Astrocyte (in vitro differentiated cells and primary cell): ENCODE data around the gene RAB40A. TPM values are rescaled to one million over a fixed set of nuclear protein-coding genes. Genes with fewer than 3 reads are reported as not detected.
A peak's percentile ranks its signal among the peaks of the same experiment; 100 is the strongest.

Experiments
- DNase-seq: peaks from one replicate; pipeline ENCODE4 v3.0.0-alpha.2; 2010; ENCODE audit warnings: low read depth
- FAIRE-seq: peaks from 2 replicates; lab custom pipeline; 2011; peaks lifted over from hg19 to GRCh38; lab: Jason Lieb, UNC
- H2AFZ ChIP-seq: 2 replicates; pipeline ENCODE4 v1.6.0; 2012; ENCODE audit warnings: low read depth, low read length, inconsistent platforms
- H3K27ac ChIP-seq: 2 replicates; pipeline ENCODE4 v1.5.1; 2011; ENCODE audit warnings: low read depth, low read length, inconsistent platforms
- H3K27me3 ChIP-seq: 2 replicates; pipeline ENCODE4 v1.6.0; 2011; ENCODE audit warnings: low read length, inconsistent platforms; ENCODE audit not compliant: insufficient read depth
- H3K36me3 ChIP-seq: 2 replicates; pipeline ENCODE4 v1.5.1; 2011; ENCODE audit warnings: low read length, inconsistent platforms; ENCODE audit not compliant: insufficient read depth
- H3K4me1 ChIP-seq: 2 replicates; pipeline ENCODE4 v1.5.1; 2011; ENCODE audit warnings: low read length, inconsistent platforms; ENCODE audit not compliant: insufficient read depth
- H3K4me2 ChIP-seq: 2 replicates; pipeline ENCODE4 v1.6.0; 2012; ENCODE audit warnings: low read length, inconsistent platforms
- H3K4me3 ChIP-seq: 2 replicates; pipeline ENCODE4 v1.5.1; 2011; ENCODE audit warnings: low read depth, mild to moderate bottlenecking, low read length, inconsistent platforms; ENCODE audit not compliant: insufficient read depth
- H3K79me2 ChIP-seq: 2 replicates; pipeline ENCODE4 v1.6.0; 2012; ENCODE audit warnings: mild to moderate bottlenecking, low read length, inconsistent platforms; ENCODE audit not compliant: insufficient read depth
- H3K9ac ChIP-seq: 2 replicates; pipeline ENCODE4 v1.6.0; 2012; ENCODE audit warnings: mild to moderate bottlenecking, low read length, inconsistent platforms
- H3K9me3 ChIP-seq: 2 replicates; pipeline ENCODE4 v1.5.1; 2012; ENCODE audit warnings: low read depth, mild to moderate bottlenecking, low read length, inconsistent platforms; ENCODE audit not compliant: insufficient read depth
- H4K20me1 ChIP-seq: 2 replicates; pipeline ENCODE4 v1.6.0; 2012; ENCODE audit warnings: low read length, inconsistent platforms; ENCODE audit not compliant: insufficient read depth
- H3K27ac Mint-ChIP-seq: one replicate; pipeline ENCODE4 v1.8.0; 2021; ENCODE audit warnings: mild to moderate bottlenecking, mixed read lengths; ENCODE audit not compliant: unreplicated experiment
- H3K27me3 Mint-ChIP-seq: one replicate; pipeline ENCODE4 v1.8.0; 2021; ENCODE audit warnings: low read depth, mixed read lengths; ENCODE audit not compliant: unreplicated experiment
- H3K36me3 Mint-ChIP-seq: one replicate; pipeline ENCODE4 v1.8.0; 2021; ENCODE audit warnings: low read depth, mixed read lengths; ENCODE audit not compliant: unreplicated experiment
- H3K4me1 Mint-ChIP-seq: one replicate; pipeline ENCODE4 v1.8.0; 2021; ENCODE audit warnings: low read depth, mixed read lengths; ENCODE audit not compliant: unreplicated experiment
- H3K4me3 Mint-ChIP-seq: one replicate; pipeline ENCODE4 v1.8.0; 2021; ENCODE audit warnings: mild to moderate bottlenecking, moderate library complexity, mixed read lengths; ENCODE audit not compliant: unreplicated experiment
- H3K9me3 Mint-ChIP-seq: one replicate; pipeline ENCODE4 v1.8.0; 2021; ENCODE audit warnings: mild to moderate bottlenecking, mixed read lengths; ENCODE audit not compliant: unreplicated experiment
- CTCF ChIP-seq: IDR thresholded peaks from 2 replicates; pipeline ENCODE4 v1.5.1; 2011; ENCODE audit warnings: low read depth, mild to moderate bottlenecking, inconsistent platforms, low read length, moderate library complexity; ENCODE audit not compliant: insufficient read depth
- EZH2 ChIP-seq: IDR thresholded peaks from 2 replicates; pipeline ENCODE4 v1.6.1; 2012; ENCODE audit warnings: mild to moderate bottlenecking, low read length, inconsistent platforms; ENCODE audit not compliant: insufficient read depth
- total RNA-seq: library from RNA; stranded (reverse); gene quantifications from 2 replicates; pipeline ENCODE4 v1.2.1, GENCODE V29; 2021

RAB40A gene
- total RNA-seq, 1 donor from 2014 or later, result 0.07 TPM

GRCh38 chrX:103554687-103555424, 35.6 kb upstream of the RAB40A start:
- H4K20me1 ChIP-seq, result no peaks in the 10 kb centered on the region
- Mint-ChIP-seq H3K36me3 (no peaks in the 10 kb centered on the region), H3K27me3 (peaks cover 4% of the 10 kb centered on the region), H3K9me3 (no peaks in the 10 kb centered on the region), H3K4me1 (no peaks in the 10 kb centered on the region), H3K4me3 (peak overlapping the region; percentile 92), H3K27ac (peak overlapping the region; percentile 86)
- DNase-seq, result peak; percentile 39
- H3K4me1 ChIP-seq, result no peaks in the 10 kb centered on the region
- no peaks in the 10 kb centered on the region for H3K9me3 ChIP-seq
- peak; percentile 97 for FAIRE-seq
- H3K36me3 ChIP-seq, result no peaks in the 10 kb centered on the region
- H2AFZ ChIP-seq, result peak overlapping the region; percentile 93
- H3K27ac ChIP-seq, result peak overlapping the region; percentile 51
- peak overlapping the region; percentile 74 for H3K9ac ChIP-seq
- TF ChIP-seq EZH2 (no peak), CTCF (no peak)
- peak overlapping the region; percentile 88 for H3K4me2 ChIP-seq
- peak overlapping the region; percentile 61 for H3K4me3 ChIP-seq
- no peaks in the 10 kb centered on the region for H3K79me2 ChIP-seq
- no peaks in the 10 kb centered on the region for H3K27me3 ChIP-seq

GRCh38 chrX:103552236-103552635, 32.9 kb upstream of the RAB40A start:
- no peak overlapping the region for H3K4me3 ChIP-seq
- no peak overlapping the region for H3K27ac Mint-ChIP-seq
- no peak overlapping the region for H2AFZ ChIP-seq
- no peaks in the 10 kb centered on the region for H3K4me1 Mint-ChIP-seq
- H3K79me2 ChIP-seq, result no peaks in the 10 kb centered on the region
- DNase-seq (no peak), FAIRE-seq (peak; percentile 59)
- H4K20me1 ChIP-seq, result no peaks in the 10 kb centered on the region
- H3K27me3 ChIP-seq, result no peaks in the 10 kb centered on the region
- no peak for TF ChIP-seq EZH2
- no peak for TF ChIP-seq CTCF
- H3K27ac ChIP-seq, result no peak overlapping the region
- H3K36me3 ChIP-seq, result no peaks in the 10 kb centered on the region
- H3K36me3 Mint-ChIP-seq, result no peaks in the 10 kb centered on the region
- no peak overlapping the region for H3K4me3 Mint-ChIP-seq
- H3K4me1 ChIP-seq, result no peaks in the 10 kb centered on the region
- H3K9me3 Mint-ChIP-seq, result no peaks in the 10 kb centered on the region
- no peaks in the 10 kb centered on the region for H3K27me3 Mint-ChIP-seq
- no peak overlapping the region for H3K9ac ChIP-seq
- H3K4me2 ChIP-seq, result no peak overlapping the region
- no peaks in the 10 kb centered on the region for H3K9me3 ChIP-seq

- Histone ChIP-seq H3K9me3 (no peaks in the 10 kb centered on the region), H3K27me3 (no peaks in the 10 kb centered on the region), H3K4me1 (no peaks in the 10 kb centered on the region), H3K4me2 (no peak overlapping the region), H3K36me3 (no peaks in the 10 kb centered on the region), H4K20me1 (no peaks in the 10 kb centered on the region), H3K79me2 (no peaks in the 10 kb centered on the region), H2AFZ (no peak overlapping the region), H3K4me3 (no peak overlapping the region), H3K27ac (no peak overlapping the region), H3K9ac (no peak overlapping the region)
- H3K9me3 Mint-ChIP-seq, result peaks cover 3% of the 10 kb centered on the region
- peak; percentile 89 for FAIRE-seq
- no peaks in the 10 kb centered on the region for H3K4me1 Mint-ChIP-seq
- no peaks in the 10 kb centered on the region for H3K27me3 Mint-ChIP-seq
- TF ChIP-seq EZH2 (no peak), CTCF (no peak)
- no peak for DNase-seq
- no peak overlapping the region for H3K4me3 Mint-ChIP-seq
- no peak overlapping the region for H3K27ac Mint-ChIP-seq
- no peaks in the 10 kb centered on the region for H3K36me3 Mint-ChIP-seq
These were observed 31.2 kb upstream of the RAB40A start for GRCh38 chrX:103550415-103551051.
